BJ (cell line): ENCODE measurements around the gene GREB1. TPM values are rescaled to one million over a fixed set of nuclear protein-coding genes. Genes with fewer than 3 reads are reported as not detected.

ENCODE experiments used
- CTCF ChIA-PET: fragments of 350-600 bp; formaldehyde crosslinking; extraction: SDS; loops from one replicate; lab custom pipeline; 2021; ENCODE audit warnings: antibody characterized with exemption, inconsistent platforms; lab: Yijun Ruan, JAX
- POLR2A ChIA-PET: fragments of 300-600 bp; sonication (Branson Sonifier 250); formaldehyde crosslinking; extraction: SDS; loops from one replicate; lab custom pipeline; 2021; ENCODE audit warnings: antibody characterized with exemption; lab: Charles Lee
- DNase-seq: peaks from one replicate; pipeline ENCODE4 v3.0.0-alpha.2; 2011; ENCODE audit warnings: low read depth
- H3K27me3 ChIP-seq: 2 replicates; pipeline ENCODE4 v1.6.0; 2011; ENCODE audit warnings: low read length; ENCODE audit not compliant: control insufficient read depth, insufficient read depth
- H3K36me3 ChIP-seq: 2 replicates; pipeline ENCODE4 v1.5.1; 2011; ENCODE audit warnings: low read length; ENCODE audit not compliant: control insufficient read depth, insufficient read depth
- H3K4me3 ChIP-seq: 2 replicates; pipeline ENCODE4 v1.5.1; 2011; ENCODE audit warnings: low read depth, mild to moderate bottlenecking, control low read depth, low read length
- polyA plus RNA-seq: library from polyadenylated mRNA; depleted of rRNA; stranded (reverse); fragments of >200 nt; gene quantifications from 2 replicates; pipeline ENCODE4 v1.2.3, GENCODE V29; 2011
- TF ChIP-seq, protein P1 (sequence below): IDR thresholded peaks from 2 replicates; pipeline ENCODE4 v1.5.1; 2011; ENCODE audit warnings: low read depth, mild to moderate bottlenecking, control low read depth, inconsistent platforms, low read length, moderate library complexity; ENCODE audit not compliant: insufficient read depth

Gene GREB1
- polyA plus RNA-seq, 1 experiment, result not detected

DNA sequence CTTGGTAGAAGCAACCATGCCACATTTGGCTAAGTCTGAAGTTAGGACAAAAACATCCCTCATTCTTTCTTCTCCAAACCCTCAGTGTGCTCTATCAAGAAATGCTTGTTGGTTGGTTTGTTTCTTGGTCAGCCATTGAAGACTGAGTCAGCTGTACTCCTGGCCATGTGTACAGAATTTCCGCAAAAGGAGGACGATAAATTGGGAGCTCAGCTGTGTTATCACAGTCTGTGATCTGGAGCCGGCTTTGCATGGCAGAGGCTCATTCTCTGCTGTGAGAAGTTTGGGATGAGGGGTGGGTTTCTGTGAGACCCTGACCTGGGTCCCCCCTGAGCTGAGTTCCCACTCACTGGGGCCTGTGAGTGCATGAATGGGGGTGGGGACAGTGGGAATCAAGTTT, 41.6 kb upstream of the GREB1 start:
- DNase-seq, result no peak
- Histone ChIP-seq H3K36me3 (no peaks in the 10 kb centered on the region), H3K27me3 (peaks cover 3% of the 10 kb centered on the region), H3K4me3 (no peak overlapping the region)
- ChIA-PET POLR2A (no interaction called here), CTCF (interaction anchor here (1.5 to 2.3 kb wide), 4 partner anchors 13 to 91 kb away, joined by 5 to 10 read pairs (median 8); no protein-coding TSS in a partner anchor)
- TF ChIP-seq, protein P1, sequence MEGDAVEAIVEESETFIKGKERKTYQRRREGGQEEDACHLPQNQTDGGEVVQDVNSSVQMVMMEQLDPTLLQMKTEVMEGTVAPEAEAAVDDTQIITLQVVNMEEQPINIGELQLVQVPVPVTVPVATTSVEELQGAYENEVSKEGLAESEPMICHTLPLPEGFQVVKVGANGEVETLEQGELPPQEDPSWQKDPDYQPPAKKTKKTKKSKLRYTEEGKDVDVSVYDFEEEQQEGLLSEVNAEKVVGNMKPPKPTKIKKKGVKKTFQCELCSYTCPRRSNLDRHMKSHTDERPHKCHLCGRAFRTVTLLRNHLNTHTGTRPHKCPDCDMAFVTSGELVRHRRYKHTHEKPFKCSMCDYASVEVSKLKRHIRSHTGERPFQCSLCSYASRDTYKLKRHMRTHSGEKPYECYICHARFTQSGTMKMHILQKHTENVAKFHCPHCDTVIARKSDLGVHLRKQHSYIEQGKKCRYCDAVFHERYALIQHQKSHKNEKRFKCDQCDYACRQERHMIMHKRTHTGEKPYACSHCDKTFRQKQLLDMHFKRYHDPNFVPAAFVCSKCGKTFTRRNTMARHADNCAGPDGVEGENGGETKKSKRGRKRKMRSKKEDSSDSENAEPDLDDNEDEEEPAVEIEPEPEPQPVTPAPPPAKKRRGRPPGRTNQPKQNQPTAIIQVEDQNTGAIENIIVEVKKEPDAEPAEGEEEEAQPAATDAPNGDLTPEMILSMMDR, result no peak

DNA sequence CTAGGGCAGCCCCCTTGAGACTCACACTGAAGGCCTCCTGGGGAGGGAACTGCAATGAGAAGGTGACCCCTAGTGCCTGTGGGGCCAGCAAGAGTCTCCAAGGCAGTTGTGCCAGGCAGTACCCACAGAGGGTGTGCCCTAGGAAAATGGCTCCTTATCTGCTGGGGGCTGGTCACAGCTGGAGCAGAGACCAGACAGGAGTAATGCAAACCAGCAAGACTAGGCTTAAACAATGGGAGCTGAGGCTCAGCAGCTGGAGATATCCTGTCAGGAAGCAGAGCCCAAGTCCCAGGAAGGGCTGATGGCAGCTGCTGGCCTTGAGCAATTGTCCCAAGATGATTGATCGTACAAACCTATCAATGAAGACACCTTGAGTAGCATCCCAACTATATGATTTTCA, 41.1 kb upstream of the GREB1 start:
- no peak overlapping the region for H3K4me3 ChIP-seq
- no peak for DNase-seq
- ChIA-PET CTCF (interaction anchor here (1.5 kb wide), 1 partner anchor 89 kb away, joined by 6 read pairs; no protein-coding TSS in a partner anchor), POLR2A (no interaction called here)
- peaks cover 3% of the 10 kb centered on the region for H3K27me3 ChIP-seq
- no peaks in the 10 kb centered on the region for H3K36me3 ChIP-seq
- TF ChIP-seq, protein P1, result no peak

DNA sequence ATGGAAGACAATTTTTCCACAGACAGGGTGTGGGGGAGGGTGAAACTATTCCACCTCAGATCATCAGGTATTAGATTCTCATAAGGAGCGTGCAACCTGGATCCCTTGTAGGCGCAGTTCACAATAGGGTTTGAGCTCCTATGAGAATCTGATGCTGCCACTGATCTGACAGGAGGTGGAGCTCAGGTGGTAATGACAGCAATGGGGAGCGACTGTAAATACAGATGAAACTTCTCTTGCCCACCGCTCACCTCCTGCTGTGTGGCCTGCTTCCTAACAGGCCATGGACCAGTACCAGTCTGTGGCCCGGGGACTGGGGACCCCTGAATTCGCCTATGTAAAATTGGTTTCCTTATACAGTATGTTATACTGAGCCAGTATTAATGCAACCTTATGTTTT, 40.6 kb upstream of the GREB1 start:
- TF ChIP-seq, protein P1, result no peak
- CTCF ChIA-PET, result interaction anchor here (1.5 kb wide), 1 partner anchor 89 kb away, joined by 6 read pairs; no protein-coding TSS in a partner anchor

DNA sequence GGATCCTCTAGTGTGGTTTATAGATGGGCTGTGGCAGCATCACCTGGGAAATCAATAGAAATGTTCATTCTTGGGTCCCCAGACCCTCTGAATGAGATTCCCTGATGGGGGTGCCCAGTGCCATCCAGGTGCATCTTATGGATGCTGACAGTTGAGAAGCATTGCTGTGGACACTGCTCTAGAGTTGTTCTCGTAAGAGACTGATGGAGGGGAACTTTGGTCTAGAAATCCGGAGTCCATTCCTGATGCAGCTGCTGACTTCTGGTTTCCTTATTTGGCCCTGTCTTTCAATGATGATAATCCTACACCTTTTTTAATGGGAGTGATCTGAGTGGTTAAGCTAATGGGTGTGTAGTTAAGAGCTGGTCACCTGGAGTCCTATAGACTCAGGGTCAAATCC, 39.5 kb upstream of the GREB1 start:
- H3K4me3 ChIP-seq, result no peak overlapping the region
- no peak for DNase-seq
- CTCF ChIA-PET, result no interaction called here
- H3K27me3 ChIP-seq, result peaks cover 8% of the 10 kb centered on the region
- POLR2A ChIA-PET, result no interaction called here
- TF ChIP-seq, protein P1, result no peak
- H3K36me3 ChIP-seq, result no peaks in the 10 kb centered on the region

More for the DNA sequence above, 40.6 kb upstream of the GREB1 start:
- no peaks in the 10 kb centered on the region for H3K36me3 ChIP-seq
- H3K4me3 ChIP-seq, result no peak overlapping the region
- POLR2A ChIA-PET, result no interaction called here
- H3K27me3 ChIP-seq, result peaks cover 3% of the 10 kb centered on the region
- no peak for DNase-seq

DNA sequence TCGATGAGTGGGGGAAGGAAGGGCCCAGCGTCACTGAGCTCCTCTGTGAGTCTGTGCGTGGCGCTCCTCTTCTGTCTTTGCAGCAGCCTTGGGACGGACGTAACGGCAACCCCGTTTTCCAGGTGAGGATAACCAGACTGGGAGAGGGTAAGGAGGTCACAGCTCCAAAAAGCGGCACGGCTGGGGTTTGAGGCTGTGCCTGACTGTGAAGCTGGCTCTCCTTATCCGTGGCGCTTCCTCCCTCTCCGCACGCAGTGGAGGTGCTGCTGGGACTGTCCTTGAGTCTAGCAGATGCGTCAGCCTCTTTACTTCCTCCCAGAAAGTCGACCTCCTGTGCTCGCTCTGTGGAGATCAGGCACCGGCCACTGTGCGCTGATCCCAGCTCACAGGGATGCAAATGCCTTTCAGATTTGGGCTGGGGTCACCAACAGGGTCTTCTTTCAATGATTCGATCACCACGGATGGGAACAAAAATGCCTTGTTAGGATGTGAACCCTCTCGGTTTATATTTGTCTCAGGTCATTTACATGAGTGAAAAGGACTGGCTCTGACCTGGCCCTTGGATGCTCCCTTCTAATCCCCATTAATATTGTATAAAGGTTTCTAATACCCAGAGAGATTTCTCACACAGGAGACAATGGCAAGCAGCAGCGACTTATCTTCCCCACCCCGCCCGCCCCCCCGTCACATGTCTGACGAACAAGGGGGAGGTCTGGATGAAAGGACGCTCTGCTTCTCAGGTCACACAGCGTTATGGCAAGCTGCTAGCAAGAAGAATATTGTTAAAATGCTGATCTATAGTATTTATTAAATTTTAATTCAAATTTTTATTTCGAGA, 37.8 kb upstream of the GREB1 start:
- TF ChIP-seq, protein P1, result no peak
- ChIA-PET POLR2A (no interaction called here), CTCF (interaction anchor here (1.0 to 1.9 kb wide), 2 partner anchors 12 to 87 kb away, joined by 3 to 6 read pairs; no protein-coding TSS in a partner anchor)
- no peaks in the 10 kb centered on the region for H3K36me3 ChIP-seq
- H3K27me3 ChIP-seq, result peaks cover 8% of the 10 kb centered on the region
- no peak overlapping the region for H3K4me3 ChIP-seq
- no peak for DNase-seq
